ENCODE results near the gene IGSF3. TPM values are rescaled to one million over a fixed set of nuclear protein-coding genes. Genes with fewer than 3 reads are reported as not detected.
"Not testable (repeated sequence)": the region's sequence is repeated elsewhere in the genome, so short reads cannot be mapped to it uniquely, and the experiment has no call there.

Gene IGSF3
- total and polyA plus RNA-seq, 2 of the 13 experiments (the other 11 are each of a cell fraction or from before 2014, with no cell fraction given): 0.11 to 0.16 TPM

DNA sequence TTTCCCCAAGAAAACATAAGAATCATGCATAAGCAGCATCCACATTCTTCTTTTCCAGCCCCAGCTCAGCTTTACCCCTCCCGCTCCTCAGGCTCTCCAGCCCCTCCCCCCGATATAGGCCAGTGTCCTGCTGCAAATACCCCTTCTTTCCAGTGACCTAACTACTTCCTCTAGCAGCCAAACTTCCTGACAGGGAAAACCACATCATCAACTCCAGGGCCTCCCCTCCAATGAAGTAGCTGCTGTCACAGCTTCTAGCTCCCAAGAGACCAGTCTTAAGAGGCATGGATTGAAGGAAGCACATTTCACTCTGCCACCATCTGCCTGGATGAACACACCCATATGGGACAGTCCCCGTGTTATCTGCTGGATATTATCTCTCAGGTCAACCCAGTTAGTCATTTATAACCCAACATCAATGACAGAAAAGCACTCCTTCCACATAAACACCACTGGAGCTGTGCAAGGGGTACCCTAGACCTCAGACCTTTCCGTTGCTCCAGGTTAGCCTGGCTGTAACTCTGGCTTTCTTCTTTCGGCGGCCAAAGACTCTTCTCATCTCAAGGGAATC is 57.6 kb downstream of the IGSF3 start:
- H3K9ac ChIP-seq (ENCODE audit: insufficient read depth, low read depth, low read length); H4K20me1 ChIP-seq (ENCODE audit: insufficient read depth, low read length); POLR2A ChIA-PET; H3K4me2 ChIP-seq (ENCODE audit: low read depth, low read length); DNase-seq (ENCODE audit: low spot score); H3K27ac ChIP-seq (ENCODE audit: extremely low read length, insufficient read depth, low read length); H3K4me3 ChIP-seq (replicated peaks in 1 of 3; ENCODE audit: insufficient read depth in 1 of 3, low read depth in 2 of 3, low read length in 3 of 3); H3K4me1 ChIP-seq (ENCODE audit: insufficient read depth, low read length); H2AFZ ChIP-seq (ENCODE audit: low read length); BruUV-seq (replicated peaks); in situ Hi-C loops (cut with HindIII; ENCODE audit: extremely low pct_ligation_motif_present, low pct_unique_long_range_greater_than_20kb); H3K27me3 ChIP-seq (ENCODE audit: control insufficient read depth in 1 of 2, insufficient read depth in 2 of 2, low read length in 2 of 2); H3K79me2 ChIP-seq (ENCODE audit: insufficient read depth, low read length); intact Hi-C loops (cut with micrococcal nuclease; ENCODE audit: unreplicated experiment); CTCF ChIA-PET (ENCODE audit: low intra/inter-chr PET ratio, low total read pairs); H3K9me3 ChIP-seq (ENCODE audit: low read length); FAIRE-seq; H3K36me3 ChIP-seq (replicated peaks in 1 of 2; ENCODE audit: control insufficient read depth in 1 of 2, insufficient read depth in 2 of 2, low read length in 2 of 2); ATAC-seq: not testable (repeated sequence)
- 64% methylated on average over 6 of the region's 6 CpGs for WGBS (ENCODE audit: low lambda C conversion rate)

DNA sequence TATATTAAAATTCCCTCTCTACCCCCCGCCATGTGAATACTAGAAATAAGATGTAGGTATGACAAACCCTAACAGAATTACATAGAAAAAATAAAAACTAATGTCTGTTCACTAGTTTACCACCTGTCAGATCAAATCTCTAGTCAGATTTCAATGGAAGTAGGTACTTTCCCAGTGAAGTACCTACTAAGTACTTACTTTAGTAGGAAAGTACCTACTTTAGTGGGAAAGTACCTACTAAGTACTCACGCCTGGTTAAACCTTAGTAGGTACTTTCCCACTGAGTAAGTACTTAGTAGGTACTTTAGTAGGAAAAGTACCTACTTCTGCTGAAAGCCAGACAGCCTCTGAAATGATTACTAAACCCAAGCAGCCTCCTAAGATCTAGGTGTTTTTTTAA is 58.7 kb downstream of the IGSF3 start:
- CTCF ChIA-PET (ENCODE audit: low intra/inter-chr PET ratio, low total read pairs); H3K4me1 ChIP-seq (ENCODE audit: insufficient read depth, low read length); DNase-seq (ENCODE audit: low spot score); POLR2A ChIA-PET; FAIRE-seq; H4K20me1 ChIP-seq (ENCODE audit: insufficient read depth, low read length); BruUV-seq (replicated peaks); H3K9ac ChIP-seq (ENCODE audit: insufficient read depth, low read depth, low read length); H3K4me3 ChIP-seq (replicated peaks in 1 of 3; ENCODE audit: insufficient read depth in 1 of 3, low read depth in 2 of 3, low read length in 3 of 3); in situ Hi-C loops (cut with HindIII; ENCODE audit: extremely low pct_ligation_motif_present, low pct_unique_long_range_greater_than_20kb); intact Hi-C loops (cut with micrococcal nuclease; ENCODE audit: unreplicated experiment); H3K9me3 ChIP-seq (ENCODE audit: low read length); H3K27ac ChIP-seq (ENCODE audit: extremely low read length, insufficient read depth, low read length); H3K36me3 ChIP-seq (replicated peaks in 1 of 2; ENCODE audit: control insufficient read depth in 1 of 2, insufficient read depth in 2 of 2, low read length in 2 of 2); ATAC-seq; H3K27me3 ChIP-seq (ENCODE audit: control insufficient read depth in 1 of 2, insufficient read depth in 2 of 2, low read length in 2 of 2); H3K79me2 ChIP-seq (ENCODE audit: insufficient read depth, low read length); H2AFZ ChIP-seq (ENCODE audit: low read length); H3K4me2 ChIP-seq (ENCODE audit: low read depth, low read length): not testable (repeated sequence)
- WGBS (ENCODE audit: low lambda C conversion rate): 17% methylated on average over 2 of the region's 2 CpGs

DNA sequence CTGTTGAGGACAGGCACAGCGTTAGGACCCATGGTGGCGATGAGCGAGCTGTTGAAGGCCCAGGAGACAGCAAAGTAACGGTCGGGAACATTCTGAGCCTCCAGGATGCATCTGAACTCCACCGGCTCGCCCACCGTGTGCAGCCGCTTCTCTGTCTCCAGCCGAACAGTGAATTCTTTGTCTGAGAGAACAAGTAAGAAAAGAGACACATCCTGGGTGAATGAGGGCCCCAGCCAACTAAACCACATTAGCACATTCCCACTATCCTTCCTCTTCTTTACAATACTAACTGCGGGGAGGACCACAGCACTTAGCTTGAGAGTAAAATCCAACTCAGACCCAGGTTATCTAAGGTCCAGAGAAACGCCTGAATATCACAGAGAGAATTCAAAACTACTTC is 59.4 kb downstream of the IGSF3 start:
- H3K9ac ChIP-seq (ENCODE audit: insufficient read depth, low read depth, low read length); DNase-seq (ENCODE audit: low spot score); H4K20me1 ChIP-seq (ENCODE audit: insufficient read depth, low read length); H3K27me3 ChIP-seq (ENCODE audit: control insufficient read depth in 1 of 2, insufficient read depth in 2 of 2, low read length in 2 of 2); in situ Hi-C loops (cut with HindIII; ENCODE audit: extremely low pct_ligation_motif_present, low pct_unique_long_range_greater_than_20kb); CTCF ChIA-PET (ENCODE audit: low intra/inter-chr PET ratio, low total read pairs); H3K9me3 ChIP-seq (ENCODE audit: low read length); BruUV-seq (replicated peaks); H3K4me2 ChIP-seq (ENCODE audit: low read depth, low read length); ATAC-seq; POLR2A ChIA-PET; H3K36me3 ChIP-seq (replicated peaks in 1 of 2; ENCODE audit: control insufficient read depth in 1 of 2, insufficient read depth in 2 of 2, low read length in 2 of 2); H3K79me2 ChIP-seq (ENCODE audit: insufficient read depth, low read length); H3K27ac ChIP-seq (ENCODE audit: extremely low read length, insufficient read depth, low read length); H3K4me1 ChIP-seq (ENCODE audit: insufficient read depth, low read length); FAIRE-seq; intact Hi-C loops (cut with micrococcal nuclease; ENCODE audit: unreplicated experiment); H3K4me3 ChIP-seq (replicated peaks in 1 of 3; ENCODE audit: insufficient read depth in 1 of 3, low read depth in 2 of 3, low read length in 3 of 3); H2AFZ ChIP-seq (ENCODE audit: low read length): not testable (repeated sequence)
- 41% methylated on average over 3 of the region's 12 CpGs for WGBS (ENCODE audit: low lambda C conversion rate)

DNA sequence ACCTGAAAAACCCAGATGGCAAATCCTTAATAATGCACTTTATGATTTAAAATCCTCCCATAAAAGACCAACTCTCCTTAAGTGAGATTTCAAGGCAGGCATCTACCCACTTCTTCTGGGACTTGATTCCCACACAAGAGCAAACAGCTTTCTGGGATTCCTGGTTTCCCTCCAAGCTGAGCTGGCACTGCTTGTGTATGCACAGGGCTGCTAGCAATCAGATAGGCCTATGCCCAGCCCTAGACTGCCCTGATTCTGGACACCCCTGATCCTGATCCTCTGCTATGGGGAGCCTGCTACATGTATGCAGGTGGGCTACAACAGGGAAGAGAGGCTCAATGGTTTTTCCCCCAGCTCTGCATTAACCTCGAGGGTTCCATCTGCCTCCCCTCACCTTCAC is 60.1 kb downstream of the IGSF3 start:
- BruUV-seq (replicated peaks); intact Hi-C loops (cut with micrococcal nuclease; ENCODE audit: unreplicated experiment); POLR2A ChIA-PET; DNase-seq (ENCODE audit: low spot score); H2AFZ ChIP-seq (ENCODE audit: low read length); CTCF ChIA-PET (ENCODE audit: low intra/inter-chr PET ratio, low total read pairs); H3K79me2 ChIP-seq (ENCODE audit: insufficient read depth, low read length); H3K4me1 ChIP-seq (ENCODE audit: insufficient read depth, low read length); H4K20me1 ChIP-seq (ENCODE audit: insufficient read depth, low read length); in situ Hi-C loops (cut with HindIII; ENCODE audit: extremely low pct_ligation_motif_present, low pct_unique_long_range_greater_than_20kb); H3K36me3 ChIP-seq (replicated peaks in 1 of 2; ENCODE audit: control insufficient read depth in 1 of 2, insufficient read depth in 2 of 2, low read length in 2 of 2); H3K4me2 ChIP-seq (ENCODE audit: low read depth, low read length); H3K27me3 ChIP-seq (ENCODE audit: control insufficient read depth in 1 of 2, insufficient read depth in 2 of 2, low read length in 2 of 2); FAIRE-seq; H3K9me3 ChIP-seq (ENCODE audit: low read length); ATAC-seq; H3K27ac ChIP-seq (ENCODE audit: extremely low read length, insufficient read depth, low read length); H3K9ac ChIP-seq (ENCODE audit: insufficient read depth, low read depth, low read length); H3K4me3 ChIP-seq (replicated peaks in 1 of 3; ENCODE audit: insufficient read depth in 1 of 3, low read depth in 2 of 3, low read length in 3 of 3): not testable (repeated sequence)
- WGBS (ENCODE audit: low lambda C conversion rate): 20% methylated on average over 1 of the region's 1 CpG
